IMR-90 (cell line): ENCODE data around the gene SLC6A7.

Experiments used
- CEBPB ChIP-seq: IDR thresholded peaks from 2 replicates; pipeline ENCODE4 v1.6.1; 2012; ENCODE audit warnings: low read depth, low read length, improper control_type of control experiment
- FOS ChIP-seq: fragments of 150-350 bp; IDR thresholded peaks from 2 replicates; pipeline ENCODE4 v1.6.1; 2016; ENCODE audit warnings: low read depth, low read length
- MAFK ChIP-seq: IDR thresholded peaks from 2 replicates; pipeline ENCODE4 v1.6.1; 2012; ENCODE audit warnings: low read depth, low read length, improper control_type of control experiment
- MAZ ChIP-seq: IDR thresholded peaks from 2 replicates; pipeline ENCODE4 v1.6.1; 2012; ENCODE audit warnings: low read depth, mild to moderate bottlenecking, low read length, improper control_type of control experiment, moderate library complexity, borderline replicate concordance
- MXI1 ChIP-seq: IDR thresholded peaks from 2 replicates; pipeline ENCODE4 v1.6.1; 2012; ENCODE audit warnings: low read depth, mild to moderate bottlenecking, low read length, moderate library complexity, borderline replicate concordance
- NFE2L2 ChIP-seq: fragments of 150-350 bp; IDR thresholded peaks from 2 replicates; pipeline ENCODE4 v1.6.1; 2016; ENCODE audit warnings: low read depth, mild to moderate bottlenecking, low read length
- POLR2A ChIP-seq: IDR thresholded peaks from 2 replicates; pipeline ENCODE4 v1.6.1; 2012; ENCODE audit warnings: mild to moderate bottlenecking, low read depth, low read length
- RAD21 ChIP-seq: IDR thresholded peaks from 2 replicates; pipeline ENCODE4 v1.6.1; 2012; ENCODE audit warnings: low read length, improper control_type of control experiment
- SMC3 ChIP-seq: fragments of 150-350 bp; IDR thresholded peaks from 2 replicates; pipeline ENCODE4 v1.6.1; 2016; ENCODE audit warnings: low read depth, mild to moderate bottlenecking, antibody characterized with exemption, low read length, moderate library complexity
- TF ChIP-seq, protein P1 (sequence below): conservative IDR thresholded peaks from 2 replicates; pipeline ENCODE4 v1.5.1; 2012; ENCODE audit warnings: mild to moderate bottlenecking, low read depth, low read length, improper control_type of control experiment

DNA sequence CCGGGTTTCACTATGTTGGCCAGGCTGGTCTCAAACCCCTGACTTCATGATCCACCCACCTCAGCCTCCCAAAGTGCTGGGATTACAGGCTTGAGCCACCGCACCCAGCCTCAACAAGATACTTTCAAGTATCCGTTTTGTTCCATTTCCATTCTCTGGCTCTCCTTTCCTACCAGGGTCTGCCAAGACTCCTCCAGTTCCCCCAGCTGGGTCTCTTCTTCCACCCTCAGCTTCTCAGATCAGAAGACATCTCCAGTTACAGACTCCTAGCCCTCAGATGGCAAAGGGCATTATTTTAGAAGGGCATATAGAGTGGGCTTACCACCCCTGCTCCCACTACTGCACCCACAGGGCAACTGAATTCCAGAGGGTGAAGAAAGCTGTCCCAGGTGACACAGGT, 32.7 kb upstream of the SLC6A7 start:
- TF ChIP-seq, protein P1, sequence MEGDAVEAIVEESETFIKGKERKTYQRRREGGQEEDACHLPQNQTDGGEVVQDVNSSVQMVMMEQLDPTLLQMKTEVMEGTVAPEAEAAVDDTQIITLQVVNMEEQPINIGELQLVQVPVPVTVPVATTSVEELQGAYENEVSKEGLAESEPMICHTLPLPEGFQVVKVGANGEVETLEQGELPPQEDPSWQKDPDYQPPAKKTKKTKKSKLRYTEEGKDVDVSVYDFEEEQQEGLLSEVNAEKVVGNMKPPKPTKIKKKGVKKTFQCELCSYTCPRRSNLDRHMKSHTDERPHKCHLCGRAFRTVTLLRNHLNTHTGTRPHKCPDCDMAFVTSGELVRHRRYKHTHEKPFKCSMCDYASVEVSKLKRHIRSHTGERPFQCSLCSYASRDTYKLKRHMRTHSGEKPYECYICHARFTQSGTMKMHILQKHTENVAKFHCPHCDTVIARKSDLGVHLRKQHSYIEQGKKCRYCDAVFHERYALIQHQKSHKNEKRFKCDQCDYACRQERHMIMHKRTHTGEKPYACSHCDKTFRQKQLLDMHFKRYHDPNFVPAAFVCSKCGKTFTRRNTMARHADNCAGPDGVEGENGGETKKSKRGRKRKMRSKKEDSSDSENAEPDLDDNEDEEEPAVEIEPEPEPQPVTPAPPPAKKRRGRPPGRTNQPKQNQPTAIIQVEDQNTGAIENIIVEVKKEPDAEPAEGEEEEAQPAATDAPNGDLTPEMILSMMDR = no peak
- TF ChIP-seq POLR2A = no peak
- TF ChIP-seq SMC3 = no peak
- no peak for TF ChIP-seq MXI1
- no peak for TF ChIP-seq MAFK
- TF ChIP-seq MAZ = no peak
- TF ChIP-seq RAD21 = no peak
- TF ChIP-seq NFE2L2 = no peak
- no peak for TF ChIP-seq FOS
- no peak for TF ChIP-seq CEBPB
